HTR-8/SVneo (cell line): ENCODE results near the gene CCDC180.
"Not testable (repeated sequence)": the region's sequence is repeated elsewhere in the genome, so short reads cannot be mapped to it uniquely, and the experiment has no call there.

ENCODE experiments used
- DNase-seq: peaks from one replicate; pipeline ENCODE4 v3.0.0; 2011; ENCODE audit warnings: low spot score, mixed read lengths; ENCODE audit not compliant: insufficient read length
- FAIRE-seq: peaks from 2 replicates; lab custom pipeline; 2011; peaks lifted over from hg19 to GRCh38; lab: Jason Lieb, UNC

CCDC180 gene

DNA sequence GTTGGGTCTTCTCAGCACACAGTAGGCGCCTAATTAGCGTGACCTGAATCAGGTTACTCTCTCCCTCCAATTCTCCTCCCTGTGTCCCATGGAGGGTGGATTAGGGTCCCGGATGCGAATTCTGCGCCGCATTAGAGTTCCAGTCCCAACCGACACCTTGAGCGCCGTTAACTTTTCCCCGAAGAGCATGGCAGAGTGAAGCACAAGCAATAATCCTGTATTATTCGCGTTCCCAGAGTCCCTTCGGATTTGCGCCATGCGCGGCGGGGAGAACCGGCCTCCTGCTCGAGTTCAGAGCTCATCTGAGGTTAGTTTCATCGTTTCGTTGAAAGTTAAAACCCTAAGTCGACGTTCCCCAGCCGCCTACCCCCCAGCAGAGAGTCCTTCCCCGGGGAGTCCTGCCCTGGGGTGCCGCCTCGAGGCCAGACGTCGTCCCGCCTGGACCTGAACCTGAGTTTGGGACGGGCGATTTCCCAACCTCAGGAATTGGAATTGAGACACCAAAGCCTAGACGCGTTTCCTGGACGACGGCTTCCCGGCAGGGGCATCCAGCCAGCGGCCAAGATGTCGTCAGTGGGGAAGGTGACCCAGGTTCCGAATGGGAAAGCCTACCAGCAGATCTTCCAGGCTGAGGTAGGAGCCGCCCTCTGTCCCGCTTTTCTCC is at the start of gene CCDC180:
TSS of gene CCDC180 (plus strand) at position 160 of the 664 bp plus-strand sequence. CDS start at position 565, 405 bp downstream.
- FAIRE-seq, result no peak
- DNase-seq, result no peak

DNA sequence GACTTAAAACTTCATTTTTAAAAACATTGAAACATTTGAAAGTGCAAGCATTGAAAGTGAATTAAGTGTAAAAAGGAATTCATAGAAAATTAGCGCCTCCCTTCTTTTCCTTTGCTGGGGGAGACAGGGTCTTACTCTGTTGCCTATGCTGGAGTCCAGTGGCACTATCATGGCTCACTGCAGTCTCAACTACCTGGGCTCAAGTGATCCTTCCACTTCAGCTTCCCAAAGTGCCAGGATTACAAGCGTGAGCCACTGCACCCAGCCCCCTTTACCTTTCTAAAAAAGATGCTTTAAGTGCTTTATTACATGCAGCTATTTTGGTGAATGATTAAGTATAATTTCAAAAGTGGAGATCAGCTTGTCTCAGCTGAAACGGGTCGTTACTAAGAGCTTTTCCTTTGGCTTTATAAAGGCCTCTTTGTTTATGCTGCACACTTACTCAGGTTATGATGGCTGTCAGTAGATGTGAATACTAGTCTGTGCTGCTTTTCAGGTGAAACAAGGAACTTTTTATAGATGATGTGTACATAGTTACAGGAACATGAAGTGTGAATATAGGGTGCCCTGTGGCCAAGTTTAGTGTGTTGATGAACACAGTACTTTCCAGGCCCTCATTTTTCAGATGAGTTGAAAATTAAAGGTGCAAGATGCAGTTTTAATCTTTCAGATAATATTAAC is 47.5 kb upstream of the CCDC180 start:
- not testable (repeated sequence) for FAIRE-seq, DNase-seq

DNA sequence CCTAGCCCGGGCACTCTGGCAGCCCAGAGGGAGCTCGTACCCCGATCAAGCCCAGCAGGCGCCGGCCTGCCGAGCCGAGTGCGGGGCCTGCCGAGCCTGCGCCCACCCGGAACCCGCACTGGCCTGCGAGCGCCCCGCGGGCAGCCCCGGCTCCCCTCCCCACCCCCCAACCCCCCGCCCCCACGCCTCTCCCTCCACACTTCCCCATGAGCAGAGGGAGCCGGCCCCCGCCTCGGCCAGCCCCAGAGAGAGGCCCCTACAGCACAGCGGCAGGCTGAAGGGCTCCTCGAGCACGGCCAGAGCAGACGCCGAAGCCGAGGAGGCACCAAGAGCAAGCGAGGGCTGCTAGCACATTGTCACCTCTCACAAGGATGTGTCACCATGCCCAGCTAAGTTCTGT is 36.2 kb upstream of the CCDC180 start:
- no peak for FAIRE-seq
- DNase-seq, result no peak

- DNase-seq, result no peak
- no peak for FAIRE-seq
These were observed 35.4 kb upstream of the CCDC180 start for GRCh38 chr9:97272072-97272471.

GRCh38 chr9:97276310-97276852 is 31.1 kb upstream of the CCDC180 start:
- no peak for DNase-seq
- no peak for FAIRE-seq

DNA sequence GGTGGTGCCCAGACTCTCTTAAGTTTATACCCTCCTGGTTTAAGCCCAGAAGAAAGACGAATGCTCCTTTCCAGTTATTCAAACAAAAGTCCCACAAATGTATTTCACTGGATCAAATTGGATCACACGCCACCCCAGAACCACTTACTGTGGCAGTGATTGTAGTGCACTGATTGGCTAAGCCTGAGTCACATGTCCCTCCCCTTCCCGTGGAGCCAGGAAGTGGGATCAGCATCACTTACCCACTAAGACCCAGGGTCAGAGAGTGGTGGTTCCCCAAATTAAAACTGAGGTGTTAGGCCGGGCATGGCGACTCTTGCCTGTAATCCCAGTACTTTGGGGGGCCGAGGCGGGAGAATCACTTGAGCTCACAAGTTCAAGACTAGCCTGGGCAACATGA is 29.5 kb upstream of the CCDC180 start:
- DNase-seq (no peak), FAIRE-seq (no peak)

DNA sequence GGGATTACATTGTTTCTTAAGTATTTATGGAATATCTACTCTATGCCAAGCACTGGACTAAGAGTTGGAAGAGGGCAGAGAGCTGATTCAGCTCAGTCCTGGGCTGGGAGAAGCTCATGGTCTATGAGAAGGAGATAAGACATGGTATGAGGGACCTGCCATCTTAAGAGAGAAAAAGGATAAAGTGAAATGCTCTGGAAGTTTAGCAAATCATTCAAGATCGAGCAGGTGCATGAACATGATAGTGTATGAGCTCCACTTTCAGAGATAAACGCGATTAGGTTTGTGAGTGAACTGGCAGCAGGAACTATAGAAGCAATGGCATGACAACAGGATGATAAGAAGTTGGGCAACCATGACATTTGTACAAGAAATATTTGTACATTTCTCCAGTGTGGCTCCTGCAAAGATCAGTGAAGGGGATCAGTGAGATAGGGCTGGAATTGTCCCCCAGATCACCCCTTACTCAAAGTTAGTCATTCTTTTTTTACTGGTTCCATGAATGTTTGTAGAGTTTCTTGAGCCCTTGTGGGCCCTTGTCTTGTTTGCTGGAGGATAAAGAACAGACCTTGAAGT is 26.6 kb upstream of the CCDC180 start:
- FAIRE-seq (no peak), DNase-seq (no peak)

- DNase-seq, result no peak
- FAIRE-seq, result no peak
These were observed 23.7 kb upstream of the CCDC180 start for GRCh38 chr9:97283768-97284167.

GRCh38 chr9:97284798-97285197 is 22.7 kb upstream of the CCDC180 start:
- no peak for DNase-seq
- FAIRE-seq, result no peak

DNA sequence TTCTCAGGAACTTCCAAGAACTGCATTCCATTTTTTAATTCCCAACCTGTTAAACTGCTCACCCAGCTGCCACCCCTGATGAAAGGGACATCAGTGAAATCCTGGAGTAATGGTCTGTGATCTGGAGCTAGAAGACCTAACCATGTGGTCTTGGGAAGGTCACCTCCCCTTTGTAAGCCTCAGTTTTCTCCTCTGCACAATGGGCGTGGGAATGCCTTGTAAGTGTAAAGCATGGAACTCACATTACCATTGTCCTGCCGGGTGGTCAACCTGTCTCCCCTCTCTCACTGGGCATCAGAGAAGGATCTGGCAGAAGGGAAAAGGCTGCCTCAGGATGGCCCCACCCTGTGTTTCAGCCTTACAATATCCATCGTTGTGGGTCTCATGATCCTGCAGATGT is 15.3 kb upstream of the CCDC180 start:
- DNase-seq (no peak), FAIRE-seq (no peak)

- FAIRE-seq (no peak), DNase-seq (no peak)
These were observed 14.2 kb upstream of the CCDC180 start for GRCh38 chr9:97293207-97293721.

- FAIRE-seq (no peak), DNase-seq (no peak)
These were observed 13.6 kb upstream of the CCDC180 start for GRCh38 chr9:97293818-97294217.

- FAIRE-seq, result no peak
- DNase-seq, result no peak
These were observed 9.6 kb upstream of the CCDC180 start for GRCh38 chr9:97297889-97298288.

- no peak for DNase-seq
- FAIRE-seq, result no peak
These were observed 7.5 kb upstream of the CCDC180 start for GRCh38 chr9:97299809-97300414.

- FAIRE-seq (no peak), DNase-seq (no peak)
These were observed 6.9 kb upstream of the CCDC180 start for GRCh38 chr9:97300586-97300985.

DNA sequence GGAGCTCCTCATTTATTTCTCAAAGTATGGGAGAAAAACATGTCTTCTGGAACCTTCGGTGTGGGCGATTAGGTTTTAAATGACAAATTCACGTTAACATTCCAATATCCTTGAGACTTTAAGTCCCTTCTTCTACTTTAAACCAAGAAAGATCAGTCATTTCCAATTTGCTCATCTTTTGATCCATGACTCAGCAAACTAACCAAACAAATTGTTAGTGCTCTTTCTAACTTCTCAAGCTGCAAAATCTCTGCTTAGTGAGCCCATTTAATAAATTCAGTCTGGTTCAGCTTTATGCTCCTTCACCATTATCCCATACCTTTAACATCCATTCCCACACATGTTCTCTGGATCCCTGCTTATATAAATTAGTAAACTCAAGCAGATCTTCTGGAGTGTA is 5.5 kb upstream of the CCDC180 start:
- DNase-seq (no peak), FAIRE-seq (no peak)

DNA sequence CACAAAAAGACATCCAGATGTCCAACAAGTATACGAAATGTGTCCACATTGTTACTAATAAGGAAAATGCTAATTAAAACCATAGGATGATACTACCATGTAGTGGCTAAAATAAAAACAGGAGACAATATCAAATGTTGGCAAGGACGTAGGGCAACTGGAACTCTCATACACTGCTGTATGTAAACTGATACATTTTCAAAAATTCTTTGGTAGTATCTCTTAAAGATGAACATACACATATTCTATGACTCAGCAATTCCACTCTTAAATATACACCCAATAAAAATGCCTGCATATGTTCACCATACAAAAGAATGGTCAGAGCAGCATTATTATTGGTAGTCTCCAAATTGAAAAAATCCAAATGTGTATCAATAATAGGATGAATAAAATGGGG is 2.9 kb upstream of the CCDC180 start:
- no peak for FAIRE-seq
- no peak for DNase-seq

- DNase-seq, result no peak
- no peak for FAIRE-seq
These were observed 1.8 kb upstream of the CCDC180 start for GRCh38 chr9:97305501-97306298.

- DNase-seq (no peak), FAIRE-seq (no peak)
These were observed 368 bp upstream of the CCDC180 start for GRCh38 chr9:97307091-97307490.

GRCh38 chr9:97309260-97309659 is 1.8 kb downstream of the CCDC180 start:
- FAIRE-seq (no peak), DNase-seq (no peak)
